Sigmoid colon (tissue), 3 donors: ENCODE results near the gene CHKA.

Source experiments
- POLR2A ChIP-seq, 2 donors: fragments of 450-650 bp; IDR thresholded peaks; one replicate each; pipeline ENCODE4 v1.6.1; 2016; ENCODE audit warnings: antibody characterized with exemption in 2 of 2, mild to moderate bottlenecking in 2 of 2, moderate library complexity in 2 of 2
- TF ChIP-seq, protein P1 (sequence below), 4 experiments: fragments of 450-650 bp in 3 of 4; fragments of 200-600 bp in 1 of 4; IDR thresholded peaks; one replicate each; pipeline ENCODE4 v1.5.1; 2016 to 2019; ENCODE audit warnings: antibody characterized with exemption in 4 of 4, mild to moderate bottlenecking in 3 of 4, moderate library complexity in 2 of 4

DNA sequence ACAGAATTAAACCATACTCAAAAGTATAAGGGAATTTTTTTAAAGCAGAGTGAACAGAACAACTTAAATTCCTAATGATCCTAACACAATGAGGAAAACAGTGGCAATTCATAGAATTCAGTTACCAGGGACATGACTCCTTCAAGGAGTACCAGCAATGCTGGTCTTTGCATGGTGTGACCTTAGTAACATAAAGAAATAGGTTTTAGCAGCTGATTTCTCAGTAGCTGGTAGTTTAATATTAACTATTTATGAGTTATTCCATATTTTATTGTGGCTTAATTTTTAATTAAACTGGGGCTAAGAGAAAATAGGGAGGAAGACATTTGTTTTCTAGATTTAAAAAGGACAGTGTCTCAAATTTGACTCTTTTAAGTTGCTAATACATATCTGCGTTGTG, 30.9 kb downstream of the CHKA start:
- TF ChIP-seq, protein P1, sequence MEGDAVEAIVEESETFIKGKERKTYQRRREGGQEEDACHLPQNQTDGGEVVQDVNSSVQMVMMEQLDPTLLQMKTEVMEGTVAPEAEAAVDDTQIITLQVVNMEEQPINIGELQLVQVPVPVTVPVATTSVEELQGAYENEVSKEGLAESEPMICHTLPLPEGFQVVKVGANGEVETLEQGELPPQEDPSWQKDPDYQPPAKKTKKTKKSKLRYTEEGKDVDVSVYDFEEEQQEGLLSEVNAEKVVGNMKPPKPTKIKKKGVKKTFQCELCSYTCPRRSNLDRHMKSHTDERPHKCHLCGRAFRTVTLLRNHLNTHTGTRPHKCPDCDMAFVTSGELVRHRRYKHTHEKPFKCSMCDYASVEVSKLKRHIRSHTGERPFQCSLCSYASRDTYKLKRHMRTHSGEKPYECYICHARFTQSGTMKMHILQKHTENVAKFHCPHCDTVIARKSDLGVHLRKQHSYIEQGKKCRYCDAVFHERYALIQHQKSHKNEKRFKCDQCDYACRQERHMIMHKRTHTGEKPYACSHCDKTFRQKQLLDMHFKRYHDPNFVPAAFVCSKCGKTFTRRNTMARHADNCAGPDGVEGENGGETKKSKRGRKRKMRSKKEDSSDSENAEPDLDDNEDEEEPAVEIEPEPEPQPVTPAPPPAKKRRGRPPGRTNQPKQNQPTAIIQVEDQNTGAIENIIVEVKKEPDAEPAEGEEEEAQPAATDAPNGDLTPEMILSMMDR (IDR thresholded peaks at IDR 0.05): no peak
- no peak for TF ChIP-seq POLR2A (IDR thresholded peaks at IDR 0.05)
